ES-I3 (cell line): Measurements from ENCODE around the gene TOX2.

ENCODE experiments used
- H3K36me3 ChIP-seq: 2 replicates; pipeline ENCODE4 v1.6.1; 2013; ENCODE audit warnings: mild to moderate bottlenecking, low read length, control low read depth, moderate library complexity; ENCODE audit not compliant: insufficient read depth
- H3K4me1 ChIP-seq: 2 replicates; pipeline ENCODE4 v1.6.1; 2013; ENCODE audit warnings: mild to moderate bottlenecking, control low read depth, low read length; ENCODE audit not compliant: insufficient read depth
- H3K9ac ChIP-seq: 2 replicates; pipeline ENCODE4 v1.6.1; 2013; ENCODE audit warnings: low read depth, mild to moderate bottlenecking, low read length, moderate library complexity
- H3K9me3 ChIP-seq: 2 replicates; pipeline ENCODE4 v1.6.1; 2013; ENCODE audit warnings: mild to moderate bottlenecking, low read length, moderate library complexity; ENCODE audit not compliant: control insufficient read depth, insufficient read depth

Gene TOX2

GRCh38 chr20:44073675-44074071, 159.0 kb downstream of the TOX2 start:
- H3K36me3 ChIP-seq = no peaks in the 10 kb centered on the region
- H3K4me1 ChIP-seq = peaks cover 15% of the 10 kb centered on the region; the same call in 1 of the 2 replicates
- no peak overlapping the region for H3K9ac ChIP-seq
- no peaks in the 10 kb centered on the region for H3K9me3 ChIP-seq

GRCh38 chr20:44074252-44075151, 159.8 kb downstream of the TOX2 start:
- no peak overlapping the region for H3K9ac ChIP-seq
- H3K36me3 ChIP-seq = no peaks in the 10 kb centered on the region
- no peaks in the 10 kb centered on the region for H3K9me3 ChIP-seq
- H3K4me1 ChIP-seq = peaks cover 15% of the 10 kb centered on the region; the same call in 1 of the 2 replicates

- peaks cover 15% of the 10 kb centered on the region; the same call in 1 of the 2 replicates for H3K4me1 ChIP-seq
- H3K9ac ChIP-seq = no peak overlapping the region
- H3K36me3 ChIP-seq = no peaks in the 10 kb centered on the region
- no peaks in the 10 kb centered on the region for H3K9me3 ChIP-seq
Measured at GRCh38 chr20:44075191-44075949, 160.7 kb downstream of the TOX2 start.

GRCh38 chr20:44075950-44076232, 161.2 kb downstream of the TOX2 start:
- Histone ChIP-seq H3K4me1 (peaks cover 15% of the 10 kb centered on the region; the same call in 1 of the 2 replicates), H3K36me3 (no peaks in the 10 kb centered on the region), H3K9ac (no peak overlapping the region), H3K9me3 (no peaks in the 10 kb centered on the region)

- H3K9ac ChIP-seq = no peak overlapping the region
- peaks cover 1% of the 10 kb centered on the region; the same call in 1 of the 2 replicates for H3K4me1 ChIP-seq
- no peaks in the 10 kb centered on the region for H3K9me3 ChIP-seq
- no peaks in the 10 kb centered on the region for H3K36me3 ChIP-seq
Measured at GRCh38 chr20:44079291-44079690, 164.6 kb downstream of the TOX2 start.

GRCh38 chr20:44080064-44080463, 165.4 kb downstream of the TOX2 start:
- H3K36me3 ChIP-seq = no peaks in the 10 kb centered on the region
- H3K9me3 ChIP-seq = no peaks in the 10 kb centered on the region
- H3K4me1 ChIP-seq = no peaks in the 10 kb centered on the region
- H3K9ac ChIP-seq = no peak overlapping the region

- Histone ChIP-seq H3K4me1 (no peaks in the 10 kb centered on the region), H3K36me3 (no peaks in the 10 kb centered on the region), H3K9ac (no peak overlapping the region), H3K9me3 (no peaks in the 10 kb centered on the region)
Measured at GRCh38 chr20:44080646-44081267, 166.1 kb downstream of the TOX2 start.

- Histone ChIP-seq H3K36me3 (no peaks in the 10 kb centered on the region), H3K4me1 (no peaks in the 10 kb centered on the region), H3K9me3 (no peaks in the 10 kb centered on the region), H3K9ac (no peak overlapping the region)
Measured at GRCh38 chr20:44081476-44081875, 166.8 kb downstream of the TOX2 start.

GRCh38 chr20:44081888-44082287, 167.2 kb downstream of the TOX2 start:
- Histone ChIP-seq H3K9me3 (no peaks in the 10 kb centered on the region), H3K4me1 (no peaks in the 10 kb centered on the region), H3K36me3 (no peaks in the 10 kb centered on the region), H3K9ac (no peak overlapping the region)

GRCh38 chr20:44083220-44083933, 168.7 kb downstream of the TOX2 start:
- Histone ChIP-seq H3K36me3 (no peaks in the 10 kb centered on the region), H3K9me3 (no peaks in the 10 kb centered on the region), H3K4me1 (no peaks in the 10 kb centered on the region), H3K9ac (no peak overlapping the region)

- Histone ChIP-seq H3K4me1 (no peaks in the 10 kb centered on the region), H3K9ac (no peak overlapping the region), H3K36me3 (no peaks in the 10 kb centered on the region), H3K9me3 (no peaks in the 10 kb centered on the region)
Measured at GRCh38 chr20:44084439-44084838, 169.8 kb downstream of the TOX2 start.

- Histone ChIP-seq H3K4me1 (no peaks in the 10 kb centered on the region), H3K9ac (no peak overlapping the region), H3K36me3 (no peaks in the 10 kb centered on the region), H3K9me3 (no peaks in the 10 kb centered on the region)
Measured at GRCh38 chr20:44084891-44085290, 170.2 kb downstream of the TOX2 start.

- H3K9ac ChIP-seq = no peak overlapping the region
- H3K36me3 ChIP-seq = no peaks in the 10 kb centered on the region
- H3K4me1 ChIP-seq = no peaks in the 10 kb centered on the region
- no peaks in the 10 kb centered on the region for H3K9me3 ChIP-seq
Measured at GRCh38 chr20:44085616-44086434, 171.2 kb downstream of the TOX2 start.
